ENCODE data around the gene SLC35E2B.
"Not testable (repeated sequence)": the region's sequence is repeated elsewhere in the genome, so short reads cannot be mapped to it uniquely, and the experiment has no call there.

Gene SLC35E2B

GRCh38 chr1:1692714-1693647 is at the start of gene SLC35E2B:
Gene SLC35E2B (minus strand): TSS chr1:1692795. CDS start chr1:1676699, 16,096 bp downstream.
- TF ChIP-seq ZFP3 (CRISPR knock-in tag; IDR thresholded peaks at IDR 0.05) = peak; percentile 89
- peak; percentile 89 for ATAC-seq

GRCh38 chr1:1741013-1741412 is 48.4 kb upstream of the SLC35E2B start:
- ATAC-seq = peak; percentile 20

GRCh38 chr1:1738799-1739337 is 46.3 kb upstream of the SLC35E2B start:
- not testable (repeated sequence) for ATAC-seq

GRCh38 chr1:1737675-1738590 is 45.3 kb upstream of the SLC35E2B start:
- ATAC-seq = not testable (repeated sequence)

- TF ChIP-seq ZNF565 (CRISPR knock-in tag; conservative IDR thresholded peaks at IDR 0.05; ENCODE audit: low read depth) (no peak), CSRNP3 (CRISPR knock-in tag; IDR thresholded peaks at IDR 0.05) (no peak), ARNTL (CRISPR knock-in tag; IDR thresholded peaks at IDR 0.05; ENCODE audit: borderline replicate concordance, low read depth) (no peak), TOX (CRISPR knock-in tag; IDR thresholded peaks at IDR 0.05; ENCODE audit: borderline replicate concordance) (no peak), ISL1 (CRISPR knock-in tag; IDR thresholded peaks at IDR 0.05) (no peak), ZFP30 (CRISPR knock-in tag; IDR thresholded peaks at IDR 0.05) (no peak), ZC3H10 (CRISPR knock-in tag; IDR thresholded peaks at IDR 0.05) (no peak), ESRRG (CRISPR knock-in tag; IDR thresholded peaks at IDR 0.05) (no peak), BACH2 (CRISPR knock-in tag; IDR thresholded peaks at IDR 0.05; ENCODE audit: borderline replicate concordance) (no peak), TSHZ2 (CRISPR knock-in tag; IDR thresholded peaks at IDR 0.05) (no peak), CREB5 (CRISPR knock-in tag; IDR thresholded peaks at IDR 0.05; ENCODE audit: low read depth) (no peak), PPARA (CRISPR knock-in tag; IDR thresholded peaks at IDR 0.05; ENCODE audit: borderline replicate concordance) (no peak), TCF4 (CRISPR knock-in tag; IDR thresholded peaks at IDR 0.05; ENCODE audit: borderline replicate concordance) (no peak), SNAI2 (CRISPR knock-in tag; IDR thresholded peaks at IDR 0.05) (no peak), ZNF70 (CRISPR knock-in tag; IDR thresholded peaks at IDR 0.05) (no peak), ZFP3 (CRISPR knock-in tag; IDR thresholded peaks at IDR 0.05) (no peak), CSDC2 (CRISPR knock-in tag; IDR thresholded peaks at IDR 0.05) (no peak), ZNF8 (CRISPR knock-in tag; IDR thresholded peaks at IDR 0.05) (no peak), POU6F1 (CRISPR knock-in tag; IDR thresholded peaks at IDR 0.05; ENCODE audit: borderline replicate concordance, low read depth) (no peak)
- ATAC-seq = no peak
These were observed 39.8 kb upstream of the SLC35E2B start for GRCh38 chr1:1732381-1732780.

Measured in SK-N-SH treated with all-trans-retinoic acid at 6 μM for 48 hours (cell line).